Activated effector memory CD4-positive, alpha-beta T cell treated with Interleukin-2 at 50 U/mL for 16 hours (primary cell): ENCODE results near the gene UNC5B.

Experiments
- DNase-seq: peaks from one replicate; pipeline ENCODE4 v3.0.0-alpha.2; 2020

UNC5B gene

GRCh38 chr10:71223347-71224058 is 11.1 kb downstream of the UNC5B start:
- DNase-seq = no peak

- DNase-seq = no peak
Observed at GRCh38 chr10:71225291-71226058, 13.1 kb downstream of the UNC5B start.

- no peak for DNase-seq
Observed at GRCh38 chr10:71228875-71229675, 16.7 kb downstream of the UNC5B start.

- DNase-seq = no peak
Observed at GRCh38 chr10:71229726-71230655, 17.6 kb downstream of the UNC5B start.

- DNase-seq = no peak
Observed at GRCh38 chr10:71230656-71231025, 18.3 kb downstream of the UNC5B start.

GRCh38 chr10:71231206-71231605 is 18.8 kb downstream of the UNC5B start:
- DNase-seq = no peak

GRCh38 chr10:71232089-71232998 is 20.0 kb downstream of the UNC5B start:
- DNase-seq = no peak

- DNase-seq = no peak
Observed at GRCh38 chr10:71233482-71233892, 21.1 kb downstream of the UNC5B start.

GRCh38 chr10:71234004-71234894 is 21.9 kb downstream of the UNC5B start:
- no peak for DNase-seq

- no peak for DNase-seq
Observed at GRCh38 chr10:71234970-71235685, 22.8 kb downstream of the UNC5B start.

GRCh38 chr10:71235808-71236207 is 23.4 kb downstream of the UNC5B start:
- no peak for DNase-seq

GRCh38 chr10:71236286-71236685 is 23.9 kb downstream of the UNC5B start:
- no peak for DNase-seq

GRCh38 chr10:71236822-71237682 is 24.7 kb downstream of the UNC5B start:
- no peak for DNase-seq

- DNase-seq = no peak
Observed at GRCh38 chr10:71237843-71238623, 25.7 kb downstream of the UNC5B start.

GRCh38 chr10:71238626-71239025 is 26.3 kb downstream of the UNC5B start:
- no peak for DNase-seq

GRCh38 chr10:71239131-71239915 is 27.0 kb downstream of the UNC5B start:
- DNase-seq = no peak
